DND-41 (cell line): Measurements from ENCODE around the gene ATP6V1F.

Source experiments
- EZH2 ChIP-seq: IDR thresholded peaks from 3 replicates; pipeline ENCODE4 v1.6.1; 2012; ENCODE audit warnings: borderline replicate concordance, low read depth, mild to moderate bottlenecking, moderate library complexity, low read length, inconsistent platforms; ENCODE audit not compliant: severe bottlenecking
- TF ChIP-seq, protein P1 (sequence below): IDR thresholded peaks from 2 replicates; pipeline ENCODE4 v1.5.1; 2012; ENCODE audit warnings: borderline replicate concordance, low read length, moderate library complexity, mild to moderate bottlenecking; ENCODE audit not compliant: poor library complexity, severe bottlenecking; ENCODE audit errors: extremely low read depth

DNA sequence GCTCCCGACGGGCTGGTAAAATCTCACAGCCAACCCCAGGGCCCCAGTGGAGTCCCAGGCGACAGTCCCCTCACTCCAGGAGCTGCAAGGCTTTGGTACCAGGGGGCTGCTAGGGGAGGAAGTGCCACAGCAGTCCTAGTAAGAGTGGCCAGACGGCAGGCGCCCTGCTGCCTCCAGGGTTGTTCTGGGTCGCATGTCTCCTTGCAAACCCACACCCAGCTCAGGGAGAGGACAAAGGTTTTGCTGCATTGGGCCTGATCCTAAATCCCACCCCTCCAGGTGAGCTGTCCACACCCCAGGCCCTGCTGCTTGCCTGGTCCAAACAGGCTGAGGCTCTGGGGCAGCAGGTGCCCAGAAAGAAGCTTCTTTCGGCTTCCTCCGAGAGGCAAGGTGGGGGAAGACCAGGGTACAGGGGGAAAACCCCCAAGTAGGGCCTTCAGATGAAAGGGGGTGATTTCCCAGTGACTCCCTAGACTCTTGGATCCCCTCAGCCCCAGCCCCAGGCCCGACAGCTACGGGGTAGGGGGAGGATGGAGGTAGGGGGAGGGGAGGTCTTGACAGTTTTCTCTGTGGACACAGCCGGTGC lies 52.0 kb downstream of the ATP6V1F start:
- TF ChIP-seq, protein P1, sequence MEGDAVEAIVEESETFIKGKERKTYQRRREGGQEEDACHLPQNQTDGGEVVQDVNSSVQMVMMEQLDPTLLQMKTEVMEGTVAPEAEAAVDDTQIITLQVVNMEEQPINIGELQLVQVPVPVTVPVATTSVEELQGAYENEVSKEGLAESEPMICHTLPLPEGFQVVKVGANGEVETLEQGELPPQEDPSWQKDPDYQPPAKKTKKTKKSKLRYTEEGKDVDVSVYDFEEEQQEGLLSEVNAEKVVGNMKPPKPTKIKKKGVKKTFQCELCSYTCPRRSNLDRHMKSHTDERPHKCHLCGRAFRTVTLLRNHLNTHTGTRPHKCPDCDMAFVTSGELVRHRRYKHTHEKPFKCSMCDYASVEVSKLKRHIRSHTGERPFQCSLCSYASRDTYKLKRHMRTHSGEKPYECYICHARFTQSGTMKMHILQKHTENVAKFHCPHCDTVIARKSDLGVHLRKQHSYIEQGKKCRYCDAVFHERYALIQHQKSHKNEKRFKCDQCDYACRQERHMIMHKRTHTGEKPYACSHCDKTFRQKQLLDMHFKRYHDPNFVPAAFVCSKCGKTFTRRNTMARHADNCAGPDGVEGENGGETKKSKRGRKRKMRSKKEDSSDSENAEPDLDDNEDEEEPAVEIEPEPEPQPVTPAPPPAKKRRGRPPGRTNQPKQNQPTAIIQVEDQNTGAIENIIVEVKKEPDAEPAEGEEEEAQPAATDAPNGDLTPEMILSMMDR: no peak
- no peak for TF ChIP-seq EZH2
